K562 (cell line): ENCODE results near the gene ARHGEF16.

Experiments
- CBX5 ChIP-seq: IDR thresholded peaks from 2 replicates; pipeline ENCODE4 v1.6.1; 2014; ENCODE audit warnings: low read depth, borderline replicate concordance
- CEBPB ChIP-seq: fragments of 450-650 bp; IDR thresholded peaks from 2 replicates; pipeline ENCODE4 v1.6.1; 2016; ENCODE audit warnings: missing genetic modification characterization, missing compliant biosample characterization
- FOS ChIP-seq: IDR thresholded peaks from 3 replicates; pipeline ENCODE4 v1.6.1; 2011; ENCODE audit not compliant: insufficient read length; ENCODE audit errors: extremely low read depth
- JUNB ChIP-seq: fragments of 450-650 bp; formaldehyde crosslinking; conservative IDR thresholded peaks from 2 replicates; pipeline ENCODE4 v1.4.0; 2020; ENCODE audit warnings: mild to moderate bottlenecking
- KLF6 ChIP-seq: fragments of 250-450 bp; sonication (Bioruptor Pico); IDR thresholded peaks from 2 replicates; pipeline ENCODE4 v1.4.0; 2020; ENCODE audit warnings: mild to moderate bottlenecking, moderate library complexity, borderline replicate concordance
- USF2 ChIP-seq: sonication (generic); formaldehyde crosslinking; IDR thresholded peaks from 2 replicates; pipeline ENCODE4 v1.5.0; 2020; ENCODE audit warnings: missing genetic modification reagents
- TF ChIP-seq, protein P1 (sequence below): sonication (generic); formaldehyde crosslinking; IDR thresholded peaks from 2 replicates; pipeline ENCODE4 v1.8.1; 2023; ENCODE audit warnings: mild to moderate bottlenecking, missing genetic modification reagents
- TF ChIP-seq, protein P2 (sequence below), 2 experiments: fragments of 450-650 bp; IDR thresholded peaks; 2 replicates each; pipeline ENCODE4 v1.6.1; 2016

GRCh38 chr1:3460672-3461131, 6.2 kb downstream of the ARHGEF16 start:
- TF ChIP-seq CBX5 (no peak), JUNB (CRISPR knock-in tag) (no peak), FOS (no peak), USF2 (CRISPR knock-in tag) (no peak), CEBPB (tag) (no peak), KLF6 (CRISPR knock-in tag) (no peak)
- TF ChIP-seq, protein P1, sequence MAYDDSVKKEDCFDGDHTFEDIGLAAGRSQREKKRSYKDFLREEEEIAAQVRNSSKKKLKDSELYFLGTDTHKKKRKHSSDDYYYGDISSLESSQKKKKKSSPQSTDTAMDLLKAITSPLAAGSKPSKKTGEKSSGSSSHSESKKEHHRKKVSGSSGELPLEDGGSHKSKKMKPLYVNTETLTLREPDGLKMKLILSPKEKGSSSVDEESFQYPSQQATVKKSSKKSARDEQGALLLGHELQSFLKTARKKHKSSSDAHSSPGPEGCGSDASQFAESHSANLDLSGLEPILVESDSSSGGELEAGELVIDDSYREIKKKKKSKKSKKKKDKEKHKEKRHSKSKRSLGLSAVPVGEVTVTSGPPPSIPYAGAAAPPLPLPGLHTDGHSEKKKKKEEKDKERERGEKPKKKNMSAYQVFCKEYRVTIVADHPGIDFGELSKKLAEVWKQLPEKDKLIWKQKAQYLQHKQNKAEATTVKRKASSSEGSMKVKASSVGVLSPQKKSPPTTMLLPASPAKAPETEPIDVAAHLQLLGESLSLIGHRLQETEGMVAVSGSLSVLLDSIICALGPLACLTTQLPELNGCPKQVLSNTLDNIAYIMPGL (CRISPR knock-in tag), result no peak
- TF ChIP-seq, protein P2, sequence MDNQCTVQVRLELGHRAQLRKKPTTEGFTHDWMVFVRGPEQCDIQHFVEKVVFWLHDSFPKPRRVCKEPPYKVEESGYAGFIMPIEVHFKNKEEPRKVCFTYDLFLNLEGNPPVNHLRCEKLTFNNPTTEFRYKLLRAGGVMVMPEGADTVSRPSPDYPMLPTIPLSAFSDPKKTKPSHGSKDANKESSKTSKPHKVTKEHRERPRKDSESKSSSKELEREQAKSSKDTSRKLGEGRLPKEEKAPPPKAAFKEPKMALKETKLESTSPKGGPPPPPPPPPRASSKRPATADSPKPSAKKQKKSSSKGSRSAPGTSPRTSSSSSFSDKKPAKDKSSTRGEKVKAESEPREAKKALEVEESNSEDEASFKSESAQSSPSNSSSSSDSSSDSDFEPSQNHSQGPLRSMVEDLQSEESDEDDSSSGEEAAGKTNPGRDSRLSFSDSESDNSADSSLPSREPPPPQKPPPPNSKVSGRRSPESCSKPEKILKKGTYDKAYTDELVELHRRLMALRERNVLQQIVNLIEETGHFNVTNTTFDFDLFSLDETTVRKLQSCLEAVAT (IDR thresholded peaks at IDR 0.05), result no peak
